GM20431 (cell line): ENCODE results near the gene ARPP21.
"Not testable (repeated sequence)": the region's sequence is repeated elsewhere in the genome, so short reads cannot be mapped to it uniquely, and the experiment has no call there.

Source experiments
- in situ Hi-C: fragments of 300-500 bp; cut with MseI, MboI; formaldehyde crosslinking; loops from one replicate; pipeline ENCODE4 v1.15.0; 2020; ENCODE audit warnings: low sequenced_read_pairs; ENCODE audit not compliant: unreplicated experiment

ARPP21 gene

DNA sequence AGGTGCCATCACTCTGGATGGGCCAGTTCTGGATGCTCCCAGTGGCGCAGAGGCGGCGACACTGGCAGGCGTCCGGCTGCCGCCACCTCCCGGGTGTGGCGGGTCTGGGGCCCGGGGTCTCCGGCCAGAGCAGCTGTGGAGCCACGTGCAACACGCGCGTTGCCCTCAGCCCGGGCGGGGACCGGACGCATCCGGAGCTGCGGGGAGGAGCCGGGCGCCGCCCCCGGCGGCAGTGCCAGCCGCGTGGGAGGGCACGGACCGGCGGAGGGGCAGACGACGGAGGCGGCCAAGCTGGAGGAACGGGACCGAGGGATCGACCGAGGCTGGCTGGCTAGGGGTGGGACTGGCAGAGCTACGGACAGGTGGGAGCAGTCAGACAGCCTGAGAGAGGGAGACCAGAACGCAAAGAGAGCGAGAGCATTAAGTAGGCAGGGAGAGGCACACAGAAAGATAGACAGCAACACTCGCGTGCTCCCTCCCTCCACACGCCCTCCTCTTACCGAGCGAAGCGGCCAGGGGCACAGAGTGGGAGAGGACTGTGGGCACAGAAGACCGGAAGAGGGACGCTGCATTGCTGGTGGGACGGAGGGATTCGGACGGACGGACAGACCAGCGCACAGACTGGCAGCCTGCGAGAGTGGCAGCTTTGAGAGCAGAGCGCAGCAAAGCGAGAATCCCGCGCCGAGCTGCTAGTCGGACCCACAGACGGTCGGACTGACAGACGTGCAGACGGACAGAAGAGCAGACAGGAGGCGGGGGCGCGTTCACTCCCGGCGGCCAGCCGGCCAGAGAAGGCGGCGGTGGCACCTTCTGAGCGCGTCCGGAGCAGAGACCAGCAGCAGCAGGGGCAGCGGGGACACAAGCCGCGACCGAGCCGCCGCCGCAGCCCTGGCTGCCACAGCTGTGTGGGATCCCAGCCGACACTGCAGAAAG lies at the start of gene ARPP21:
ARPP21 (plus strand) TSS at position 272 of the 933 bp plus-strand sequence. CDS start 42,227 bp downstream, outside the sequence.
- in situ Hi-C loops, result no loop called here

DNA sequence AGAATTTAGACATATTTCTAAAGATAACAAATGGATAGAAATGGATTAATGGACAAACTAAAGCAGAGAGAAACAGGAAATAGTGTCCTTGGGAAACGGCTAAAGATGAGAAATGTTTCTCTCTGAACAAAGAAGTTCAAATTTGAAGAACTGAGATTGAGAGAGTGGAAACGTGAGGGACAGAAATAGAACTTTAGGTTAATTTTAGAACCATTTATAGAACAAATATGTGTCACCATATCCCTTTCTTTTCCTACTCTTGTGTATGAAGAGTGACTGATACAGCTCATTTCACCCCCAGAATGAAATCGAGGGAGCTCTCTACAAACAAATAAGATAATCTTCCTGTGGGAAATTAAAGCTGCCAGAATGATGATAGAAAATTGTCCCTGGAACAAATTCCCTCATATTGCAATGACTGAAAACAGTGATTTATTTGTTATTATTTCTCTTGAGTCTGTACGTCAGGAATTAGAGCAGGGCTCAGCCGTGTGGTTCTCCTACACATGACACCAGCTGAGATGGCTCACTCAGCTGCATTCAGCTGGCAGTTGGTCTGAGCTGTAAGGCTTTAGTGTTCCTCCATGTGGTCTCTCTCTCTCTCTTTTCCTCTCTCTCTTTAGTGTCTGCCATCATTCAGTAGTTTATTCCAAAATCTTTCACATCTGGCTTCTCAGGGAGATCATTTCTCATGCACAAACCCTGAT lies 46.6 kb upstream of the ARPP21 start:
- in situ Hi-C loops, result no loop called here

DNA sequence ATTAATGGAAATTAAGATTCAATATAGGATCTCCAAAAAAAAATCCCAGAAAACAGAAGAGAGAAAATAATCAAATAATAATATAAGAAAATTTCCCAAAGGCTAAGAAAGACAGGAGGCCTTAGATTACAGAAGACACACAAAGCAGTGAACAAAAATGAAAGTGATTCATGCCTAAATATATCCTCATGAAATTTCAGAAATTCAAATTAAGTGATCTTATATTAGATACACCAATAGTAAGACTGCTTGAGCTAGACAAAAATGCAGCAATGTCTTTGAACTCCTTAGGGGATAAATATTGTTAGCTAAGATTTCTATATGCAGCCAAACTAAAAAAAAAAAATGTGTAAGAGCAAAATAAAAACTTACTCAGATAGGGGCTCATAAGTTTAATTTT lies 44.6 kb upstream of the ARPP21 start:
- in situ Hi-C loops, result no loop called here

DNA sequence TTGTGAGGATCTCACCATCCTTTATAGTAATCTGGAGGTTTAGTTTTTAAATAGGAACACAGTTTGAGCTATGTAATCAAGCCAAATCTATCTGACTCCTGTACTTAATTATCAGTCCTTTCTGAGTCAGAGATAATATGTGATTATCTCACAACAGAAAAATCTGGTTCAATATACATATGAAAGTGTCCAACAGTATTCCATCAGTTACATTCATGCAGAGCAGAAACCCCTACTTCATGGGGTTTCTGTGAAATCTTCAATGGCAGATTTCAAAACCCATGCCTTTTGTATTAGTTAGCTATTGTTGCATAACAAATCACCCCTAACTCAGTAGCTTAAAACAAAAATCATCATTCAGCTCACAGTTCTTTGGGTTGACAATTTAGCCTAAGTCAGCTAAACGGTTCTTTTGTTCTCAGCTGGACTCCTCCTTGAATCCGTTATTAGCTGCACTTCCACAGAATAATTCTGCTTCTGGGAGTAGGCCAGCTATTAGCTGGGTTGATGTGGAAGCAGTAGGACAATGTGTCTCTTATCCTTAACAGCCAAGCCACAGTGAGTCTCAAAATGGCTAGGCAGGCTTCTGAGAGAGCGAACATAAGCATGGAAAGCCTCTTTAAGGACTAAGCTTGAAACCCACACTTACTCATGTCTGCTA lies 42.9 kb upstream of the ARPP21 start:
- in situ Hi-C loops, result no loop called here

DNA sequence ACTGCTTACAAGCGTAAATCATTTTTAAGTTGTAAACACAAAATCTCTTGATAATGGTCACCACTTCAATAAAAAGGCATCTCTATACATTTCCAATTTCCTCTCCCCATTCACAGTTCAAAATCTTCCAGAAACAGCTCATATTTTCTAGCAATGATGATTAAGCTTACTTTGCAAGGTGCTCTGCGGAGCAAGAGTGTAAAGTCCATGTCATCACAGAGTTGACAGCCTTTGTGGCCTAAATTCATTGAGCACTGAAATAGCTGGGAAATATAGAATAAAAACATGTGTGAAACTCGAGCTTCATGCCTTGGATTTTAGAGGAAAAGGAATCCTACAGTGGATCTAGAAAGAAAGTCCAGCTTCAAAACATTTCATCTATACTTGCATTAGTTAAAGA lies 41.8 kb upstream of the ARPP21 start:
- in situ Hi-C loops, result no loop called here

DNA sequence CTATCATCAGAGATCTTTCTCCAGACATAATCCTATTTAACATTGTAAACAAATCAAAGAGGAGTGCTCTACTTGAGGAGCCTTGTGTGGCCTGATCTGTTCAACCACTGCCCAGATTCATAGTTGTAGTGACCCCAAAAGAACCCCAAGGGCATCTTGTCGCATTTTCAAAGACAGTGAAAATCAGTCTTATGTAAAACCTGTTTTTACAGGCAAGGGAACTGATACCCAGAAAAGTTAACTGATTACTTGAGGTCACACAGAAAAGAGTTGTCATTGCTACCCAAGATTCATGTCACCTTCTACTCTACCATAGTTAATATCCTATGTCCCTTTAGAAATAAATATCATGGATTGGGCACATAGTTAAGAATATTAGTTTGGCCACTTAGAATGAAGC lies 40.5 kb upstream of the ARPP21 start:
- in situ Hi-C loops, result no loop called here

DNA sequence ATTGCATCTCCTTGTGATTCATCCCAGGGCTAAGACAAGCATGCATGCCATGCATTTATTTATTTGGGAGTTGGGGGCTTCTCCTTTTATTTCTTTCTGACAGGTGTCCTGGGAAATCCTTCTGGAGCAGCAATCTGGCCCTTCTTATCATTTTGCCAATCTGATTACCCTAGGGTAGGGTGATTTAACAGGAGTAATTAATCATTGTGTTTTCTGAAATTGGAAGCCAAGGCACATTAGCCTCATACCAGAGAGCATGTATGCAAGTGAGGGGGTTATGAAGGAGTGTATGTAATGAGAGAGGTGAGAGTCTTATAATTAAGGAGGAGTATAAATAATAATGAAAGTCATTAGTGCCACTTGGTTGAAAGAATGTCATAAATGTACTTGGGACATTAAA lies 37.4 kb upstream of the ARPP21 start:
- in situ Hi-C loops, result no loop called here

DNA sequence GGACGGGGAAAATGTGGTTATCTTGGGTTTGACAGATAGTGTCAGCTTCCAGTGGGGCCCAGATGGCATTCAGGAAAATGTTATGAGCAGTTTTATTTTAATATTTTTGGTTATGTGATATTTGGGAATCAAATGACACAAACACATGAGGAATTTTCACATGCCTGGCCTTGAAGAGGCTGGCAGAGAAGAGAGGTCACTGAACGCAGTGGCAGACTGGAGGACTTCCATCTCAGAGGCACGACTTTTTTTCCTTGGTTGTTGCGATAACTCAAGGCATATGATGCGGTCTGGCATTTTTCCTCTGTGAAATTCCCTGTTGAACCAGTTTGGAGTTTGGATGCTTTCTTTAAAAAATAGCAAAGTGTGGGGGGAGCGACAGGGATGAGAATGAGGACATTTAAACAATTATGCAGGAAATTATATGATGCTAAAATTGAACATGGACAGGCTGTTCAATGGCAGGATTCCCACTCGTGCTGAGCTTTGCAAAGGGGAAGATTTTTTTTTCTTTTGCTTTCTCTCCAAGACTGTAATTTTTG lies 36.9 kb upstream of the ARPP21 start:
- in situ Hi-C loops, result no loop called here

DNA sequence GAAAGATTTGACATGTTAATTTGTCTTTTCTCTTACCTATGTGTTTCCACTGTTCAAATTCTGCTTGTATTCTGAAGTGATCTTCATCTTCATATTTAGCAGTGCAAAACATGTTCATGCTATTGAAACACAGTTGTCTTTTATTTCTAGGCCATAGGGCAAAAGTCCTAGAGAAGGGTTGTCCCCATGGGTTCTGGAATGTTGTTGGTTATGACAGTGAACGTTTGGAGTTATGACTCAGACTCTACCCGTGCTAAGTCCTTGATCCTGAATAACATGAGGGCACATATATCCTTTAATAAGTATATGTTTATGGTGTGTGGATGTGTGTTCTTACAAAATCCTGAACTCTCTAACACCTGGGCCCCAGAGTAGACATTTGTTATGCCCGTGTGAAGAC lies 23.0 kb upstream of the ARPP21 start:
- in situ Hi-C loops, result no loop called here

DNA sequence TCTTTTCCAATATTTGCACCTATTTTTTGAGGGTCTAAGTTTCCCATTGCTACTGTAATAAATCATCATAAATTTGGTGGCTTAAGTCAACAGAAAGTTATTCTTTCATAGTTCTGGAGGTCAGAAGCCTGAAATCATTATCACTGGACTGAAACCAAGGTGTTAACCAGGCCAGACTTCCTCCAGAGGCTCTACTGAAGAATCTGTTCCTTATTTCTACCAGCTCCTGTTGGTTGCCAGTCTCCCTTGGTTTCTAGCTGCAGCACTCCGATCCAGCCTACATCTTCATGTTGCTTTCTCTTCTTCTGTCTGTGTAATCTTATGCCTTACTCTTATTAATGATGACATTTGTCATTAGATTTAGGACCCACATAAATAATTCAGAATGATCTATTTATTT lies 22.0 kb upstream of the ARPP21 start:
- in situ Hi-C loops, result no loop called here

DNA sequence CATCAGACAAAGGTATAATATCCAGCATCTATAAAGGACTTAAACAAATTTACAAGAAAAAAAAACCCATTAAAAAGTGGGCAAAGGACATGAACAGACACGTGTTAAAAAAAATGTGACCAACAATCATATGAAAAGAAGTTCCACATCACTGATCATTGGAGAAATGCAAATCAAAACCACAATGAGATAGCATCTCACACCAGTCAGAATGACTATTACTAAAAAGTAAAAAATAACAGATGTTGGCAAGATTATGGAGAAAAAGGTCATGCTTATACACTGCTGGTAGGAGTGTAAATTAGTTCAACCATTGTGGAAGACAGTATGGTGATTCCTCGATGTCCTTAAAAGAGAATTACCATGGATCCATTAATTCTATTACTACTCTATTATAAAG lies 19.1 kb upstream of the ARPP21 start:
- in situ Hi-C loops, result not testable (repeated sequence)

DNA sequence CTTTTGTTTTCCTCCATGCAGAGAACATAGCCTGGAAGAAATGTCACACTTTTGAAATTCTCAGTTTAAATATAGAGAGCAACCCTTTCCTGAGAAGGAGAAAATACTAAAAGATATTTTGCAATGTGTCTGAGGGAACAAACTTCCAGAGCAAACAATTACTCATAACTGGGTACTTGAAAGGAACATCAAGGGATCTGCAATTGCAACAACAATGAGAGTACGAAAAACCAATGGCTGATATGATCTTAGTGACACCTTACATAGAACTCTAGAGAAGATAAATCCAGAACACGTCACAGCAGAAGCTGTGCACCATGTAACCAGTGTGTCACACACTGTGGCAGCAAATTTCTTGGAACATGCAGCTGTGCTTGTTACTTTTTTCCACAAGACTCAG lies 14.6 kb upstream of the ARPP21 start:
- in situ Hi-C loops, result no loop called here

DNA sequence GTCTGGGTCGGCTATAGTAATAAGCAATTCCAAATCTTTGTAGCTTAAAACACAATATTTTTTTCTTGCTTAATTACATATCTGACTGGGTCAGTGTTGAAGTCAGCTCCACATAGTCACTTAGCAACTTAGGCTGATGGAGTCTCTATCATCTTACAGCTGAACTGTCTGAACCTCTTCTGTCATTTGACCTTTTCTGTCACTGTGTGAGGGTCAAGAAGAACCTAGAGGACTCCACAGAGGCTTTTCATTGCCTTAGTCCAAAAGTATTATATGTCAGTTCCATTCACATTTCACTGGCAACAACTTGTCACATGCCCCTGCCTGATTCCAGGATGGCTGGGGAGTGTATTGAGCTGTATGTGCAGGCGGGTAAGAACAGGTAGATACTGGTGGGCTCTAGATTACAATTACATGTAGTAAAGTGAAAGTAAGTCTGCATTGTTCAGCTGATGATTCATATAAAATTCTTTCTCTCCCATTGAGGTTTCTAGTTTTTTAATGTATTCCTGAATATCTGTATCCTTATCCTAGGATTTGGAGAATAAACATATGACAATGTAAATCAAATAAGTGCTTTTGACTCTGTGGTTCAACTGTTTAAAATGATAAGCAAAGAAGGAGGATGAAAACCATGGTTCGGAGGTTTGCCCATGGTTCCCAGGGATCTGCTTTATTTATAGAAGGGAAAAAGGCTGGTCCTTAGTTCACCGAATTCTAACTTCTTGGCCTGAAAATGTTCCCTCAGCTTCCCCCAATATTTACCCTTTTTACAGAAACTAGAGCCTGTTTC lies 5.8 kb upstream of the ARPP21 start:
- in situ Hi-C loops, result no loop called here

DNA sequence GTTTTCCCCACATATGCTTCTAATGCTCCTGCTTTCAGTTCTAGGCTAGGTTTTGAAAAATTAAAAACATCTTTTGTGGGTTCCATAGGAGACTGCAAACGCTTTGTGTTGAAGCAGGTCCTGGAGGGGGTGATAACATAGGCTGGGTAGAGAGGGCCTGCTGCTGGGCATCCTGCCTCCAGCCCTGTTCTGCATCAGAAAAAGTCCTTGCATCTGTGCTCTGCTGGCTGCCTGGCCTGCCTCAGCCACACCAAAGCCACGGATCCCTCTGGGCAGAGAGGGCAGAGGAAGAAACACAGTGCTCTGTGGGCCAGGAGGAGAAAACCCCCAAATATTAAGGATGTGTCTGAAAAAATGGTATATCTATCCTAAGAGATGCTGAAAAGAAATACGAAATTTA lies 3.9 kb upstream of the ARPP21 start:
- in situ Hi-C loops, result no loop called here

DNA sequence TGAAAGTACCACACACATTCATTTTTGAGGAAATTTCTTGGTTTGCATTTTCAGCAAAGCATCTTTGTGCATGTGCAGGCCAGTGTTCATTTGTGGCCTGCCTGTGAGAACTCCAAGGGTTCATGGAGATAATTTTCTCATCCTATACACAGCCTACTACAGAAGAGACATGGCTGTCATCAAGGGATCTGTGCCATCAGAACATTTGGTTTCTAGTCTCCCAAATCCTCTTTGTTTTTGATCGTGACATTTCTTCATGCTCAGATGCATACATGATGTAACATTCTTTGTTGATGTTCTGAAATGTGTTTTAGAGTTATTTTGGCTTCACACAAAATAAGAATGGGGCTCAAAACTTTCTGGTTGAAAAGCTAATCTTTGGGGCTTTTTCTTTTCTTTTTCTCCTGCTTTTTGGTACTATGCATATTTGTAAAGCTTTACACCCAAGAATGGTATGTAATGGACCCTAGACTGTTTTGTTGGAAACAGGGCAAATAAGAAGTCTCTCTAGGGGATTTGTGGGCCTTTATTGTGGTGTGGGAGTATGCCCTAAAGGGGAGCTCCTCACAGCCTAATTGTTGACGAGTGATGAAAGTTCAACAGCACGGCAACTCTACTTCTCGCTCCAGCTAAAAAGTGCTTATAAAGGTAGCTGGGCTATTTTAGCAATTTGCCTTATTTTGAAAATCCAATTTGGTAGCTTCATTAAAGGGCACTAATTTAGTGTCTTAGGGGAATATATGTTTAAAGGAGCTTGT lies 3.2 kb upstream of the ARPP21 start:
- in situ Hi-C loops, result no loop called here

DNA sequence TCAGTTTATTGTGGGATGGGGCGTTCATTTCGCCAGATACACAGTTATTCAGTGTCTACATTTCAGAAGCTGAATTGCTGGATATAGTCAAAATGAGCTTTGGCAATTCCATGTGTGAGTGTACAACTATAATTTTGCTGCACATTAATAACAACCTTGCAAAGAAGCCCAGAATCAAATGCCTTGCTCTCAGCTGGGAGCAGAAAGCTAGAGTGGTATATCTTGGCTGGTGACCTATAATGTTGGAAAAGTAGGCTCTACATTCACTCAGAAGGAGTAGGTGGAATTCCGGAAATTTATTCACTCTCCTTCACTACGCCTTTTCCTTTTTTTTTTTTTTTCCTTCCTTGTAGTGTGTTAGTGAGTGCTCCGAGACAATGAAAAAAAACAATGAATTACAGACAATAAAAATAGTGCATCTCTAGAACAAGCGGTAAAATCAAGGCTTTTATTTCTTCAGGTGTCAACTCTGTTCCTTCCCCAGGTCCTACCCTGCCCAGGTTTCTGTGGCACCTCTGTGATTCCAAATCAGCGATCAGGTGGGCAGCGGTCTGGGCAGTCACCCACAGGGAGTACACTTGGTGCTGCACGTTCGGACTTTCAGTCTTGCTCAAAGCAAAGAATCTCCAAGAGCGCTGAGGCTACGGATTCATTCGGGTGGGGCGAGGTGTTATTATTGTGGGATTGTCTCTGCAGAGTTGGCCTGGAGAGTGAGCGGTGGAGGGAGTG lies 910 bp upstream of the ARPP21 start:
- in situ Hi-C loops, result no loop called here

DNA sequence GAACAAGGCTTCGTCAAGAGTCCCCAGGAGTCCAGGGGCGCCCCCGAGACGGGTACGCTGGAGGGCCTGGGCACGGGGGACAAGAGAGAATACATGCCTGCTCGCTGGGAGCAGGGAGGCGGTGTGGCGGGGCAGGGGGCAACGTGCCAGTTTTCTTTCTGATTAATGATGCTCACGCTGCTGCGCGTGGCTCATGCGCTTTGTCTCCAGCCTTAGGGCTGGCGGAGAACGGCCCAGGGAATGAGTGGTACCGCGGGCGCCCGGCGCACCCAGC lies 408 bp upstream of the ARPP21 start:
- in situ Hi-C loops, result no loop called here

DNA sequence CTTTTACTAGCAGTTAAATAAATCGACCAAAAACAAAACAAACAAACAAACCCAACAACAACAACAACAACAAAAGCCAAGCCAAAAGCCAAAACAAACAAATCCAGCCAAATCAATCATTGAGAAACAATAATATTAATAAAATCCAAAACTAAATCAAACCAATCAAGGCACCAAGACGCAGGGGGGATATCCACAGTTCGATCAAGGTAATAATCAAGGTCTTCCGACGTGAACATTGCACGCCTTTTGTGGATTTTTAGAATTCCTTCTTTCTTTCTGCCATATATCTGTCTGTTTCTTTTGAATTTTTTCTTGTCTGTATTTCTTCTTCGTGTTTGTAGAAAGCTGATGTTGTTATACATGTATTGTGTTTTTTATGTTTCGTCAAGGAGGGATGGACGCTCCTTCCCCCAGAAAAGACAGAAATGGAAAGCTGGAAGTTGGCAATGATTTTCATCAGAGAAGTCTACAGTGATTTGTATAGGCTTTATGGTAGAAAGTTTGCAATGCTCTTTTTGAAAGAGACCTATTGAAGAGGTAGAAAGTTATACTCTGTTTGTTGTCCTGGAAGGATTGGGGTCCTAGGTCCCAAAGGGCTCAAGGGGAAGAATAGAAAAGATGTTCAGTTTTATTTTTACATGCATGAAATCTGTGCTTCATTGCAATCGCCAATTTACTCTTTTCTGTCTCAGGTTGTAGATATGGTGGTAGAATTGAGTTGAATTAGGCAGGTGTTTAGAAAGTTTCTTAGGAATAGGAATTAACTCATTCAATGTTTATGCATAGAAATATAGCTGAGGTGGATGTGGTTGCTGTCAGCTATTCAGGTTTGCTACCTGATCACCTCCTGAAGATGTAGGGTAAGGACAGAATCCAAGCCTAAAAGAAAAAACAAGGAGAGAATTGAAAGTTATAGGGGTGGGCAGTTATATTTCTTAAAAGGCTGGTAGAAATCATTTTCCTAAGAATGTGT lies 1.2 kb downstream of the ARPP21 start:
- in situ Hi-C loops, result no loop called here
